ENCODE data around the gene DNAJC30.
"Not testable (repeated sequence)": the region's sequence is repeated elsewhere in the genome, so short reads cannot be mapped to it uniquely, and the experiment has no call there.

The DNAJC30 gene

DNA sequence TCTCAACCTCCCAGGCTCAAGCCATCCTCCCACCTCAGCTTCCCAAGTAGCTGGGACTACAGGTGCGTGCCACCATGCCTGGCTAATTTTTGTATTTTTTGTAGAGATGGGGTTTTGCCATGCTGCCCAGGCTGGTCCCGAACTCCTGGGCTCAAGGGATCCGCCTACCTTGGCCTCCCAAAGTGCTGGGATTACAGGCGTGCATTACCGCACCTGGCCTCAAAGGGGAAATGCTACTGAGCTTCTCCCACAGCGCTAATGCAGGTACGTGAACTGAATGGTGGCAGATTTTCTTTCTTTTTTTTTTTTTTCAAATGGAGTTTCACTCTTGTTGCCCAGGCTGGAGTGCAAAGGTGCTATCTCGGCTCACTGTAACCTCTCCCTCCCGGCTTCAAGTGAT, 7.2 kb downstream of the DNAJC30 start:
- H3K27ac ChIP-seq (ENCODE audit: insufficient read depth in 1 of 2, low read depth in 1 of 2, low read length in 2 of 2, poor library complexity in 1 of 2, severe bottlenecking in 2 of 2); DNase-seq; H3K4me3 ChIP-seq (ENCODE audit: control insufficient read depth in 1 of 7, extremely low read depth in 1 of 7, insufficient read depth in 4 of 7, low read depth in 2 of 7, low read length in 6 of 7); POLR2A ChIA-PET; H3K9me3 ChIP-seq (ENCODE audit: control extremely low read depth in 1 of 5, control insufficient read depth in 4 of 5, insufficient read depth in 2 of 5, low read depth in 1 of 5, low read length in 4 of 5); H3K4me1 ChIP-seq (ENCODE audit: control extremely low read depth in 1 of 4, control insufficient read depth in 4 of 4, insufficient read depth in 4 of 4, low read length in 3 of 4): not testable (repeated sequence)
- 88% methylated on average over 8 of the region's 9 CpGs for WGBS (ENCODE audit: insufficient coverage)
- Histone ChIP-seq H3K36me3 (ENCODE audit: control insufficient read depth in 4 of 4, insufficient read depth in 4 of 4, low read length in 3 of 4) (peaks cover 2 to 19% (median 9%) of the 10 kb centered on the region in 4 experiments), H3K27me3 (replicated peaks in 2 of 5; ENCODE audit: control insufficient read depth in 4 of 5, insufficient read depth in 5 of 5, low read length in 4 of 5) (peaks cover 0 to 37% (median 17%) of the 10 kb centered on the region in 5 experiments)
- CTCF ChIA-PET, result interaction anchor here (1.3 kb wide), 1 partner anchor 32 kb away, joined by 3 read pairs; no protein-coding TSS in a partner anchor

DNA sequence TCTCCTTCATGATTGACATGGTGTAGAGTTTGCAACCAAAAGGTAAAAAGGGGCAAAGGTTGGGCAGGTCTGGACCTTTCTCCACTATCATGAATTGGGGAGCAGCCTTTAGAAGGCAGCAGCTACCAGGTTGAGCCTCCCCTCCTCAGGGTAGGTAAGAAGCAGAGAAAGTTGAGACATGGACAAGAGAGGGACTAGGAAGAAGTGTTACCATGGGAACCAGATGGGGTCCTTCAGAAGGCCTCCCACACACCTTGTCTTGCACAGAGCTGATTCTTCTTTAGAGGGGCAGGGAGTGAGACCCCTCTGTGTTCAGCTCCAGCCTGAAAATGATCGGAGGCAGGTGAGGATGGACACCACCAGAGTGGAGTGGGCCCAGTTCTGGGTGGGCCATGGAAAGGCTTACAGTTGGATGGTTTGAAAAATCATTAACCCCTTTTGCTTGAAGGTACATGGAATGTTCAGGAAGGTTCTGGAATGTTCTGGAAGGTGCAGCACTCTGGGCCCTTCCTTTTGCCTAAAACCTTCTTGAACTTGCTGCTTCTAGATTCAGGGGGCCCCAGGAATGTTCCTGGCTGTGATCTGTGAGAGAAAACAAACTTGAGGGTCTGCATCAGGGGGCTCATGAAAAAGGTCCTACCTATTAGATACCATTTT, 8.7 kb downstream of the DNAJC30 start:
- no peaks in the 10 kb centered on the region for H3K9me3 ChIP-seq (ENCODE audit: control extremely low read depth in 1 of 5, control insufficient read depth in 4 of 5, insufficient read depth in 2 of 5, low read depth in 1 of 5, low read length in 4 of 5)
- H3K4me3 ChIP-seq (ENCODE audit: control insufficient read depth in 1 of 7, extremely low read depth in 1 of 7, insufficient read depth in 4 of 7, low read depth in 2 of 7, low read length in 6 of 7), result no peak overlapping the region
- H3K27ac ChIP-seq (ENCODE audit: insufficient read depth in 1 of 2, low read depth in 1 of 2, low read length in 2 of 2, poor library complexity in 1 of 2, severe bottlenecking in 2 of 2), result no peak overlapping the region
- no peak for DNase-seq
- ChIA-PET POLR2A (interaction anchor here (0.5 to 0.6 kb wide), 2 partner anchors 21 to 279 kb away, joined by 3 read pairs; no protein-coding TSS in a partner anchor), CTCF (interaction anchor here (0.9 to 1.0 kb wide), 2 partner anchors 28 to 29 kb away, joined by 3 read pairs; no protein-coding TSS in a partner anchor)
- H3K27me3 ChIP-seq (replicated peaks in 2 of 5; ENCODE audit: control insufficient read depth in 4 of 5, insufficient read depth in 5 of 5, low read length in 4 of 5), result peaks cover 0 to 51% (median 20%) of the 10 kb centered on the region in 5 experiments
- 100% methylated on average over 1 of the region's 1 CpG for WGBS (ENCODE audit: insufficient coverage)
- H3K4me1 ChIP-seq (ENCODE audit: control extremely low read depth in 1 of 4, control insufficient read depth in 4 of 4, insufficient read depth in 4 of 4, low read length in 3 of 4), result no peaks in the 10 kb centered on the region
- peaks cover 0 to 14% (median 6%) of the 10 kb centered on the region in 4 experiments for H3K36me3 ChIP-seq (ENCODE audit: control insufficient read depth in 4 of 4, insufficient read depth in 4 of 4, low read length in 3 of 4)

DNA sequence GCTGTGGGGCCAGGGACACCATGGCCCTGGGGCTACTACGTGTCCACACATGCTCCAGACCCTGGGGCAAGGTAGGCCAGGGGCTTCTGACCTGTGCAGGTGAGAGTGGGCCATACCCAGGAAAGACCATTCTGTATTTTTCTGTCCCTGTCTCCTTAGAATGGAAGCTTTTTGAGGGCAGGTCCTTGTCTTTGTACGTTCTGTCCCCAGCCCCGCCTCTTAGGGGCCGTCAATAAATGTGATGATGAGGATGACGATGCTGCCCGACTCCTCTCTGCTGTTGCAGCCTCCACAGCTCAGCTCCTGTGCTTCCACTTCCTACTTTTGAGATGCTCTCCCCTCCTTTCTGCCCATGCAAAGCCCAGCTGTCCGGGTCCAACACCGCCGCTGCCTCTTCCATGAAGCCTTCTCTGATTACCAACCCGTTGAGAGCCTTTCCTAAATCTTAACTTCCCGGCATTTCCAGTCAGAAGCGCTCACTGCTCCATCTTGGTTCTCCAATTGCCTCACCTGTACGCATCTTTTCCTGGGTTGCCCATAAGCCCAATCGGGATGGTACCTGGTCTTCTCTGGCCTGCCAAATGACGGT, 11.3 kb downstream of the DNAJC30 start:
- CTCF ChIA-PET, result interaction anchor here (1.0 kb wide), 1 partner anchor 26 kb away, joined by 3 read pairs; no protein-coding TSS in a partner anchor
- DNase-seq, result no peak
- Histone ChIP-seq H3K27ac (ENCODE audit: insufficient read depth in 1 of 2, low read depth in 1 of 2, low read length in 2 of 2, poor library complexity in 1 of 2, severe bottlenecking in 2 of 2) (no peak overlapping the region), H3K27me3 (replicated peaks in 2 of 5; ENCODE audit: control insufficient read depth in 4 of 5, insufficient read depth in 5 of 5, low read length in 4 of 5) (peaks cover 0 to 71% (median 24%) of the 10 kb centered on the region in 5 experiments), H3K9me3 (ENCODE audit: control extremely low read depth in 1 of 5, control insufficient read depth in 4 of 5, insufficient read depth in 2 of 5, low read depth in 1 of 5, low read length in 4 of 5) (no peaks in the 10 kb centered on the region), H3K36me3 (ENCODE audit: control insufficient read depth in 4 of 4, insufficient read depth in 4 of 4, low read length in 3 of 4) (no peaks in the 10 kb centered on the region), H3K4me3 (ENCODE audit: control insufficient read depth in 1 of 7, extremely low read depth in 1 of 7, insufficient read depth in 4 of 7, low read depth in 2 of 7, low read length in 6 of 7) (no peak overlapping the region), H3K4me1 (ENCODE audit: control extremely low read depth in 1 of 4, control insufficient read depth in 4 of 4, insufficient read depth in 4 of 4, low read length in 3 of 4) (peaks cover 0 to 10% (median 5%) of the 10 kb centered on the region in 4 experiments)
- WGBS (ENCODE audit: insufficient coverage), result 85% methylated on average over 15 of the region's 15 CpGs
- POLR2A ChIA-PET, result no interaction called here

DNA sequence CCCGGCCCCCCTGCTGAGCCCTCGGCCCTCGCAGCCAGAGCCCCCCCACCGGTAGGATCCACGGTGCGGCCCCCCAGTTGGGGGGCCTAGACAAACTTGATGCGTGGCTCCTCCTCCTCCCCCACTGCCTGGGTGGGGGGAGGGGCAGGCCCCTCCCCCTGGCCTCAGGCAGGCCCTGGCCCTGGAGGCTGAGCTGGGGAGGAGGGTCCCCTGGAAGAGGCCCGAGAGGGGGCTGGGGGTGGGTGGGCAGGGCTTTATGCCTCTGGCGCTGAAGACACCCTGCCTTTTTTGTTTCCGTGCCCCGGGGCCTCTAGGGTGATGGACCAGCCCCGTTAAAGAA, 12.0 kb downstream of the DNAJC30 start:
- no peak overlapping the region for H3K4me3 ChIP-seq (ENCODE audit: control insufficient read depth in 1 of 7, extremely low read depth in 1 of 7, insufficient read depth in 4 of 7, low read depth in 2 of 7, low read length in 6 of 7)
- ChIA-PET CTCF (no interaction called here), POLR2A (interaction anchor here (0.6 kb wide), 1 partner anchor 20 kb away, joined by 3 read pairs; no protein-coding TSS in a partner anchor)
- WGBS (ENCODE audit: insufficient coverage), result 60% methylated on average over 3 of the region's 12 CpGs
- peaks cover 0 to 10% (median 5%) of the 10 kb centered on the region in 4 experiments for H3K4me1 ChIP-seq (ENCODE audit: control extremely low read depth in 1 of 4, control insufficient read depth in 4 of 4, insufficient read depth in 4 of 4, low read length in 3 of 4)
- DNase-seq, result no peak
- peaks cover 0 to 76% (median 24%) of the 10 kb centered on the region in 5 experiments for H3K27me3 ChIP-seq (replicated peaks in 2 of 5; ENCODE audit: control insufficient read depth in 4 of 5, insufficient read depth in 5 of 5, low read length in 4 of 5)
- no peaks in the 10 kb centered on the region for H3K36me3 ChIP-seq (ENCODE audit: control insufficient read depth in 4 of 4, insufficient read depth in 4 of 4, low read length in 3 of 4)
- no peak overlapping the region for H3K27ac ChIP-seq (ENCODE audit: insufficient read depth in 1 of 2, low read depth in 1 of 2, low read length in 2 of 2, poor library complexity in 1 of 2, severe bottlenecking in 2 of 2)
- no peaks in the 10 kb centered on the region for H3K9me3 ChIP-seq (ENCODE audit: control extremely low read depth in 1 of 5, control insufficient read depth in 4 of 5, insufficient read depth in 2 of 5, low read depth in 1 of 5, low read length in 4 of 5)

DNA sequence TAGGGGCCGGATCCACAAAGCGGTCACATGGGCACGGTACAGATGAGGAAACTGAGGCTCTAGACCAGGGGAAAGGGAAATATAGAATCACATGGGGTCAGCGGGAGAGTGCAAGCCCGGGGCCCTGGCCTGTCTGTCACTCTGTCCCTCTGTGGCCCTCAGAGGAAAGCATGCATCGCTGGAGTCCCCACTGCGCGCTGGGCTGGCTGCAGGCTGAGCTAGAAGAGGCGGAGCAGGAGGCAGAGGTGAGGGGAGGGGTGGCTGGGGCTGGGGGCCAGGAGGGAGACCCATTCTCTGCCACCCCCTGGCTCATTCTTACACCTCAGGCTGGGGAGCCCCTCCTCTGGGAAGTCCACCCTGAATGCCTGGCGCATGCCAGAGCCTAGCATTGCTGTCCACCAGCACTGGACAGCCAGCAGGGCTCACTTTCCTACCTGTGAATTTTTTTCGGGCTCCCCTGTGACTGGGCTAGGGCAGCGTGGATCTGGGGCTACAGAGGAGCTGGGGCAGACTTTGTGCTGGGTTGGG, 13.3 kb downstream of the DNAJC30 start:
- 78% methylated on average over 9 of the region's 12 CpGs for WGBS (ENCODE audit: insufficient coverage)
- Histone ChIP-seq H3K9me3 (ENCODE audit: control extremely low read depth in 1 of 5, control insufficient read depth in 4 of 5, insufficient read depth in 2 of 5, low read depth in 1 of 5, low read length in 4 of 5) (peaks cover 0 to 8% (median 0%) of the 10 kb centered on the region in 5 experiments), H3K4me1 (ENCODE audit: control extremely low read depth in 1 of 4, control insufficient read depth in 4 of 4, insufficient read depth in 4 of 4, low read length in 3 of 4) (peaks cover 0 to 10% (median 5%) of the 10 kb centered on the region in 4 experiments), H3K27ac (ENCODE audit: insufficient read depth in 1 of 2, low read depth in 1 of 2, low read length in 2 of 2, poor library complexity in 1 of 2, severe bottlenecking in 2 of 2) (no peak overlapping the region), H3K4me3 (ENCODE audit: control insufficient read depth in 1 of 7, extremely low read depth in 1 of 7, insufficient read depth in 4 of 7, low read depth in 2 of 7, low read length in 6 of 7) (no peak overlapping the region), H3K36me3 (ENCODE audit: control insufficient read depth in 4 of 4, insufficient read depth in 4 of 4, low read length in 3 of 4) (no peaks in the 10 kb centered on the region), H3K27me3 (replicated peaks in 2 of 5; ENCODE audit: control insufficient read depth in 4 of 5, insufficient read depth in 5 of 5, low read length in 4 of 5) (peaks cover 0 to 85% (median 19%) of the 10 kb centered on the region in 5 experiments)
- CTCF ChIA-PET, result interaction anchor here (0.8 to 1.9 kb wide), 3 partner anchors 8 to 68 kb away, joined by 3 to 5 read pairs (median 4); no protein-coding TSS in a partner anchor
- POLR2A ChIA-PET, result no interaction called here
- DNase-seq, result no peak

DNA sequence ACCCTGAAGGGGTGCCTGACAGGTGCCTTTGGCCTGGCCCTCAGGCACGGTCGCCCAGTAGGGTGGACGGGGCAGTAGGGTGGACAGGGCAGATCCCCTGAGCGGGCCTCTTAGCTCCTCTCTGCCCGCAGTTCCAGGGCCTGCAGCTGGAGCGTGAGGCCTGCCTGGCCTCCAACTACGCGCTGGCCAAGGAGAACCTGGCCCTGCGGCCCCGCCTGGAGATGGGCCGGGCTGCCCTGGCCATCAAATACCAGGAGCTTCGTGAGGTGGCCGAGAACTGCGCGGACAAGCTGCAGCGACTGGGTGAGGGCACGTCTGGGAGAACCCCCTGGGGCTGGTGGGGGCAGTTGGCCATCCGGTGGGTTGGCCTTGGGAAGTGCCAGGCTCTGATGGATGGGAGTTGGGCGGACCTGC, 14.0 kb downstream of the DNAJC30 start:
- no peak overlapping the region for H3K27ac ChIP-seq (ENCODE audit: insufficient read depth in 1 of 2, low read depth in 1 of 2, low read length in 2 of 2, poor library complexity in 1 of 2, severe bottlenecking in 2 of 2)
- WGBS (ENCODE audit: insufficient coverage), result 66% methylated on average over 15 of the region's 19 CpGs
- H3K9me3 ChIP-seq (ENCODE audit: control extremely low read depth in 1 of 5, control insufficient read depth in 4 of 5, insufficient read depth in 2 of 5, low read depth in 1 of 5, low read length in 4 of 5), result peaks cover 0 to 8% (median 0%) of the 10 kb centered on the region in 5 experiments
- POLR2A ChIA-PET, result no interaction called here
- no peaks in the 10 kb centered on the region for H3K36me3 ChIP-seq (ENCODE audit: control insufficient read depth in 4 of 4, insufficient read depth in 4 of 4, low read length in 3 of 4)
- no peak overlapping the region for H3K4me3 ChIP-seq (ENCODE audit: control insufficient read depth in 1 of 7, extremely low read depth in 1 of 7, insufficient read depth in 4 of 7, low read depth in 2 of 7, low read length in 6 of 7)
- DNase-seq, result no peak
- peaks cover 0 to 10% (median 5%) of the 10 kb centered on the region in 4 experiments for H3K4me1 ChIP-seq (ENCODE audit: control extremely low read depth in 1 of 4, control insufficient read depth in 4 of 4, insufficient read depth in 4 of 4, low read length in 3 of 4)
- H3K27me3 ChIP-seq (replicated peaks in 2 of 5; ENCODE audit: control insufficient read depth in 4 of 5, insufficient read depth in 5 of 5, low read length in 4 of 5), result peaks cover 0 to 86% (median 16%) of the 10 kb centered on the region in 5 experiments
- CTCF ChIA-PET, result interaction anchor here (0.8 to 1.9 kb wide), 3 partner anchors 9 to 75 kb away, joined by 3 to 5 read pairs (median 4); no protein-coding TSS in a partner anchor
